ENCODE data around the gene PRKG1.

The PRKG1 gene

GRCh38 chr10:51806079-51806835 is 732.0 kb downstream of the PRKG1 start:
- Histone ChIP-seq H3K4me1 (ENCODE audit: insufficient read depth, low read length, poor library complexity, severe bottlenecking) (no peaks in the 10 kb centered on the region), H3K4me2 (ENCODE audit: low read depth, low read length, poor library complexity, severe bottlenecking) (no peak overlapping the region), H2AFZ (ENCODE audit: low read length) (no peak overlapping the region)

GRCh38 chr10:51808187-51808586 is 733.9 kb downstream of the PRKG1 start:
- Histone ChIP-seq H3K36me3 (ENCODE audit: insufficient read depth, low read length) (no peaks in the 10 kb centered on the region), H3K9me2 (replicated peaks; ENCODE audit: low read depth, low read length) (no peaks in the 10 kb centered on the region), H3F3A (ENCODE audit: low read depth) (no peaks in the 10 kb centered on the region), H3K4me2 (ENCODE audit: low read depth, low read length, poor library complexity, severe bottlenecking) (no peak overlapping the region), H3K27me3 (ENCODE audit: insufficient read depth, low read length, poor library complexity, severe bottlenecking) (no peaks in the 10 kb centered on the region), H3K4me1 (ENCODE audit: insufficient read depth, low read length, poor library complexity, severe bottlenecking) (no peaks in the 10 kb centered on the region), H3K9ac (ENCODE audit: low read depth, low read length, poor library complexity, severe bottlenecking) (no peak overlapping the region), H4K20me1 (ENCODE audit: insufficient read depth, low read length, poor library complexity, severe bottlenecking) (no peaks in the 10 kb centered on the region), H3K79me2 (ENCODE audit: insufficient read depth, low read length) (no peaks in the 10 kb centered on the region), H2AFZ (ENCODE audit: low read length) (no peak overlapping the region), H3K9me3 (ENCODE audit: insufficient read depth, low read depth, low read length) (no peaks in the 10 kb centered on the region), H3K4me3 (ENCODE audit: low read length, poor library complexity, severe bottlenecking) (no peak overlapping the region)
- TF ChIP-seq EZH2phosphoT487 (IDR thresholded peaks at IDR 0.05; ENCODE audit: borderline replicate concordance) = no peak
- TF ChIP-seq, protein P1, sequence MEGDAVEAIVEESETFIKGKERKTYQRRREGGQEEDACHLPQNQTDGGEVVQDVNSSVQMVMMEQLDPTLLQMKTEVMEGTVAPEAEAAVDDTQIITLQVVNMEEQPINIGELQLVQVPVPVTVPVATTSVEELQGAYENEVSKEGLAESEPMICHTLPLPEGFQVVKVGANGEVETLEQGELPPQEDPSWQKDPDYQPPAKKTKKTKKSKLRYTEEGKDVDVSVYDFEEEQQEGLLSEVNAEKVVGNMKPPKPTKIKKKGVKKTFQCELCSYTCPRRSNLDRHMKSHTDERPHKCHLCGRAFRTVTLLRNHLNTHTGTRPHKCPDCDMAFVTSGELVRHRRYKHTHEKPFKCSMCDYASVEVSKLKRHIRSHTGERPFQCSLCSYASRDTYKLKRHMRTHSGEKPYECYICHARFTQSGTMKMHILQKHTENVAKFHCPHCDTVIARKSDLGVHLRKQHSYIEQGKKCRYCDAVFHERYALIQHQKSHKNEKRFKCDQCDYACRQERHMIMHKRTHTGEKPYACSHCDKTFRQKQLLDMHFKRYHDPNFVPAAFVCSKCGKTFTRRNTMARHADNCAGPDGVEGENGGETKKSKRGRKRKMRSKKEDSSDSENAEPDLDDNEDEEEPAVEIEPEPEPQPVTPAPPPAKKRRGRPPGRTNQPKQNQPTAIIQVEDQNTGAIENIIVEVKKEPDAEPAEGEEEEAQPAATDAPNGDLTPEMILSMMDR (conservative IDR thresholded peaks at IDR 0.05; ENCODE audit: low read length) = no peak

More at GRCh38 chr10:51806079-51806835, 732.0 kb downstream of the PRKG1 start:
- H4K20me1 ChIP-seq (ENCODE audit: insufficient read depth, low read length, poor library complexity, severe bottlenecking) = no peaks in the 10 kb centered on the region
- no peaks in the 10 kb centered on the region for H3K9me3 ChIP-seq (ENCODE audit: insufficient read depth, low read depth, low read length)
- no peaks in the 10 kb centered on the region for H3K36me3 ChIP-seq (ENCODE audit: insufficient read depth, low read length)
- no peaks in the 10 kb centered on the region for H3K9me2 ChIP-seq (replicated peaks; ENCODE audit: low read depth, low read length)
- no peak overlapping the region for H3K9ac ChIP-seq (ENCODE audit: low read depth, low read length, poor library complexity, severe bottlenecking)
- no peak overlapping the region for H3K4me3 ChIP-seq (ENCODE audit: low read length, poor library complexity, severe bottlenecking)
- H3F3A ChIP-seq (ENCODE audit: low read depth) = no peaks in the 10 kb centered on the region
- no peaks in the 10 kb centered on the region for H3K27me3 ChIP-seq (ENCODE audit: insufficient read depth, low read length, poor library complexity, severe bottlenecking)
- no peaks in the 10 kb centered on the region for H3K79me2 ChIP-seq (ENCODE audit: insufficient read depth, low read length)
- TF ChIP-seq EZH2phosphoT487 (IDR thresholded peaks at IDR 0.05; ENCODE audit: borderline replicate concordance) = no peak

DNA sequence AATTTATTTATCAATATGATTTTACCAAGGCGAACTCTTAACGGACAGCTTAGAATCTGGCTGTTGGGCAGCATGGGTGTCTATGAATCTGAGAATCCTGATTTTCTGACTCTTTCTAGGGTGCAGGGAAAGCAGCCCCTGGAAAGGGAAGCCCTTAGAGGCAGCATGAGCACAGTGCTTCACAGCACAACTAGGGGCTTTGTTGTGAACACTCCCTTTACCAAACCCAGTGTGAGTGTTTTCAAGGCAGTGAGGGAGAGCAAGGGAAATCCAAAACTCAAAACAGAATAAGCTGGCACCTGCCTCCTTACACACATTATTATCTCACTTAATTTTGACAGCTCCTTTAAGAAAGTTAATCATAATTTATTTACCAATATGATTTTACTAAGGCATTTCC is 741.4 kb downstream of the PRKG1 start:
- no peaks in the 10 kb centered on the region for H3K79me2 ChIP-seq (ENCODE audit: insufficient read depth, low read length)
- H3K9me3 ChIP-seq (ENCODE audit: insufficient read depth, low read depth, low read length) = no peaks in the 10 kb centered on the region
- TF ChIP-seq EZH2phosphoT487 (IDR thresholded peaks at IDR 0.05; ENCODE audit: borderline replicate concordance) = no peak
- TF ChIP-seq, protein P1 (conservative IDR thresholded peaks at IDR 0.05; ENCODE audit: low read length) = no peak
- no peaks in the 10 kb centered on the region for H3K4me1 ChIP-seq (ENCODE audit: insufficient read depth, low read length, poor library complexity, severe bottlenecking)
- H3K36me3 ChIP-seq (ENCODE audit: insufficient read depth, low read length) = no peaks in the 10 kb centered on the region
- H3K4me3 ChIP-seq (ENCODE audit: low read length, poor library complexity, severe bottlenecking) = no peak overlapping the region
- no peaks in the 10 kb centered on the region for H4K20me1 ChIP-seq (ENCODE audit: insufficient read depth, low read length, poor library complexity, severe bottlenecking)
- H3K4me2 ChIP-seq (ENCODE audit: low read depth, low read length, poor library complexity, severe bottlenecking) = no peak overlapping the region
- no peak overlapping the region for H3K9ac ChIP-seq (ENCODE audit: low read depth, low read length, poor library complexity, severe bottlenecking)
- H3F3A ChIP-seq (ENCODE audit: low read depth) = no peaks in the 10 kb centered on the region
- no peaks in the 10 kb centered on the region for H3K9me2 ChIP-seq (replicated peaks; ENCODE audit: low read depth, low read length)
- H3K27me3 ChIP-seq (ENCODE audit: insufficient read depth, low read length, poor library complexity, severe bottlenecking) = no peaks in the 10 kb centered on the region
- no peak overlapping the region for H2AFZ ChIP-seq (ENCODE audit: low read length)

DNA sequence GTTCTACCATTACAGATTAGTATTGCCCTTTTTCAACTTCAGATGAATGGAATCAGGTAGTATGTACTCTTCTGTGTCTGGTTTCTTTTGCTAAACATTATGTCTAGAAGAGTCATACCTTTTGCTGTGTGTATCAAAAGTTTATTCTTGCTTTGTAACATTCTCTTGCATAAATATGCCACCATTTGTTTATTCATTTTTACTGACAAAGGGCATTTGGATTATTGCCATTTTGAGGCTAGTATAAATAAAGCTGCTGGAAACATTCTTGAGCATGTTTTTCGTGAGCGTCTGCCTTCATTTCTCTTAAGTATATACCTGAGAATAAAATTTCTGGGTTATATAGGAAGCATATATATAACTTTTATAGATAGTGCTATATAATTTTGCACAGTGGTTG is 746.8 kb downstream of the PRKG1 start:
- Histone ChIP-seq H3K9ac (ENCODE audit: low read depth, low read length, poor library complexity, severe bottlenecking) (no peak overlapping the region), H3K4me3 (ENCODE audit: low read length, poor library complexity, severe bottlenecking) (no peak overlapping the region), H3K79me2 (ENCODE audit: insufficient read depth, low read length) (no peaks in the 10 kb centered on the region), H2AFZ (ENCODE audit: low read length) (no peak overlapping the region), H3K4me1 (ENCODE audit: insufficient read depth, low read length, poor library complexity, severe bottlenecking) (no peaks in the 10 kb centered on the region), H3K9me3 (ENCODE audit: insufficient read depth, low read depth, low read length) (no peaks in the 10 kb centered on the region), H3F3A (ENCODE audit: low read depth) (no peaks in the 10 kb centered on the region), H4K20me1 (ENCODE audit: insufficient read depth, low read length, poor library complexity, severe bottlenecking) (no peaks in the 10 kb centered on the region), H3K27me3 (ENCODE audit: insufficient read depth, low read length, poor library complexity, severe bottlenecking) (no peaks in the 10 kb centered on the region), H3K4me2 (ENCODE audit: low read depth, low read length, poor library complexity, severe bottlenecking) (no peak overlapping the region), H3K9me2 (replicated peaks; ENCODE audit: low read depth, low read length) (no peaks in the 10 kb centered on the region), H3K36me3 (ENCODE audit: insufficient read depth, low read length) (no peaks in the 10 kb centered on the region)
- no peak for TF ChIP-seq EZH2phosphoT487 (IDR thresholded peaks at IDR 0.05; ENCODE audit: borderline replicate concordance)
- TF ChIP-seq, protein P1 (conservative IDR thresholded peaks at IDR 0.05; ENCODE audit: low read length) = no peak

Data from Loucy (cell line).